KBM-7 (cell line): ENCODE measurements around the gene ADARB1.

Experiments
- DNase-seq: peaks from one replicate; pipeline ENCODE4 v3.0.0-alpha.2; 2015
- in situ Hi-C: fragments of 300-500 bp; cut with MboI; formaldehyde crosslinking; loops from 2 replicates; pipeline ENCODE4 v1.14.3; 2020; ENCODE audit warnings: low sequenced_read_pairs, low pct_unique_long_range_greater_than_20kb, mixed read lengths

ADARB1 gene

GRCh38 chr21:45071874-45072737 lies 2.3 kb upstream of the ADARB1 start:
- in situ Hi-C loops: no loop called here
- DNase-seq: no peak

DNA sequence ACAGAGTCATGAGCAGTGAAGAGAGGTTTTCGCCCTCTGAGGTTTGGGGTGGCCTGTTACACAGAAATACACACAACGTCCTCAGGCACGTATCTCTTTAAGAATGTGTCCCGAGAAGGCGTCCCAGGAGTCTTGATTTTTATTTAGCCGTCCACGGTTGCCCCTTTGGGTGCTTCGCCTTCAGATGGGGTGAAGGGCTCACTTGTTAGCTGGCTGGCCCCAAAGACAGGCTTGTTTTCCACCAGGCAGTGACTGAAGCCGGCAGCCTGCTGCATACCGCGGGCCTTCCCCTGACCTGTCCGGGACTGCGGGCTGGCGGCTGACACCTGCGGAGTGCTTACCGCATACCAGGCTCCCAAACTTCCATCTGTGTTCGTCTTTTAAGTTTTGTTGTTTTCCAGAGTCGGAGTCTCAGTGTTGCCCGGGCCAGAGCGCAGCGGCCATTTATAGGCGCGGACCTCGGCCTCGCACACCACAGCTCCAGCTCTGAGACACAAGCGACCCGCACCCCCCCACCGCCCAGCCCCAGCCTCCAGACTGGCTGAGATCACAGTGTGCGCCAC lies 1.6 kb upstream of the ADARB1 start:
- DNase-seq: no peak
- in situ Hi-C loops: no loop called here

DNA sequence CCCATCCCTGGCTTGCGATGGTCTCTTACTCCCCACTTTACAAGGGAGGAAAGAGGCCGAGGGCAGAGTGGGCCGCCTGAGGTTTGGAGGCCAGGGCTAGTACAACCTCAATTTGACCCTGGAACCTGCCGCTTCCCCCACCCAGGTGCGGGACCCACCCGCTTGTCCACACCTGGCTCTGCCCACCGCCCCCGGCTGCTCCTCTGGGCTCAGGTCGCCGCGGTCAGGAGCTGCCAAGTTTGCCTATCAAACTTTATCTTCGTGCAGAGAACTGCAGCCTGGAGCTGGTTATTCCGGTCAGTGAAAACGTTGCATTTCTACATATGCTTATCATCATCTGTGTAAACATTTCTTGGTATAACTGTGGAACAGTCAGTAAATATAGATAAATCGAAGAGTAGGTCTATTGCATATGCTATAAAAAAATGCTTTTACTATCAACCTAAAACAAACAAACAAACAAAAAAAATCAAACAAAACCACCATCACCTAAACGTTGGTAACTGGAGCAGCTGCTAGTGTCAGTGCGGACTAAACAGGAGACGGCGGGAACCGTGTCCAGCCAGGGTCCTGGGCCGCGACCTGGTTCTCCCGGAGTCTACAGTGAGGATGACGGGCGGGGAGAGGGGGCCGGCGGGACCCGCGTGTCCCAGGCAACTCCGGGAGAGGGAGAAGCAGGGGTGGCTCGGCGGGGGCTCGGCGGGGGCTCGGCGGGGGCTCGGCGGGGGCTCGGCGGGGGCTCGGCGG lies 906 bp upstream of the ADARB1 start:
- no peak for DNase-seq
- in situ Hi-C loops: no loop called here

- DNase-seq: no peak
- in situ Hi-C loops: no loop called here
Observed at GRCh38 chr21:45074818-45075595, 627 bp downstream of the ADARB1 start.

GRCh38 chr21:45075596-45076244 lies 1.3 kb downstream of the ADARB1 start:
- in situ Hi-C loops: no loop called here
- DNase-seq: no peak

- no peak for DNase-seq
- in situ Hi-C loops: no loop called here
Observed at GRCh38 chr21:45076245-45076711, 1.9 kb downstream of the ADARB1 start.

- in situ Hi-C loops: no loop called here
- DNase-seq: no peak
Observed at GRCh38 chr21:45078371-45078770, 4.0 kb downstream of the ADARB1 start.

DNA sequence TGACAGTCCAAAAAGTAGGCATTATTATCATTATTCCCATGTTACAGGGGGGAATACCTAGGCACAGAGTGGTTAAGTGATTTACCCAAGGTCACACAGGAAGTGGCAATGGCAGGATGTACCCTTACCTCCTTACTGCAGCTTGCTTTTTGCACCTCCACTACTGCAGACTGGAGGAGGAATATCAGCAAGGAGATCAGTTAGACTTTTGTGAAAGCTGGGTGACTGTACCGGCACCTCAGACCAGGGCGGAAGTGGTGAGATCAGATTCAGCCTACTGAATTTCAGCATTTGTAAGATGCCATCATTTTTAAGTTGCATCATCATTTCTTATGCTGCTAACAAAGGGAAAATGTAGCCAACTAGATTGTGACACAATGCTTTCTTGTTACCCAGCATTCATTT lies 4.5 kb downstream of the ADARB1 start:
- in situ Hi-C loops: no loop called here
- no peak for DNase-seq

DNA sequence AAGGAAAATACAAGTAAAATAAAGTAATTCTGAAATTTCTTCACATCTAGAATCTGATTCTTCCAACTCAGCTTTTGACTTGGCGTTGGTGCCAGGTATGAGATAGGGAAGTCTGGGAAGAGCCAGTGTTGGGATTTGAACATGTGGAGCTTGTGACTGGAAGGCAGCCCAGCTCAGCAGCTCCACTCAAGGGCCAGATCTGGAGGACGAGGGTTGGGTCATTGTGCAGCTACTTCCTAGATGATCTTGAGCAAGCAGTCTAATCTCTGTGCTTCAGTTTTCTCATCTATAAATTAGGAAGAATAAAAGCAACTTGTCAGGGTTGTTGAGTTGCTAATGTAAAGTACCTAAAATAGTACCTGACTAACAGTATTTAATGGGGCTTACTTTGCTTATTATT lies 5.0 kb downstream of the ADARB1 start:
- in situ Hi-C loops: no loop called here

DNA sequence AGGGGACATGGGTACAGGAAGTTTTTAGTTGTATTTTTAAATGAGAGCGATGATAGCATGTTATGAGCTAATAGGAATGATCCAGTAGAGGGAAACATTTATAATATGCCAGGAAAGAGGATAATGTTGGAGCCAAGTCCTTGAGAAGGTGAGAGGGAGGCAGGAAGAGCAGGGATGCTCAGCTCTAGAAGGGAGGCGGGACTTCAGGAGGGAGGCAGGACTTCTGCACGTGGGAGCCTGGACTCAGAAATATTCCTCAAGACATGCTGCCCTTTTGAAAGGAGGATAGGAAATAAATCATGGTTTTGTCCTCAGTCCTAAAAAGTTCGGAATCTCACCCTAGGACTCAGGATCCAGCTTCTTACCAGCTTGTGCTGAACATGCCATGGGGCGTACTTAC lies 5.9 kb downstream of the ADARB1 start:
- in situ Hi-C loops: no loop called here
- DNase-seq: no peak

More for the DNA sequence above, 5.0 kb downstream of the ADARB1 start:
- DNase-seq: no peak

- in situ Hi-C loops: no loop called here
- DNase-seq: no peak
Observed at GRCh38 chr21:45080639-45081414, 6.4 kb downstream of the ADARB1 start.

- in situ Hi-C loops: no loop called here
- DNase-seq: no peak
Observed at GRCh38 chr21:45081636-45082035, 7.3 kb downstream of the ADARB1 start.

DNA sequence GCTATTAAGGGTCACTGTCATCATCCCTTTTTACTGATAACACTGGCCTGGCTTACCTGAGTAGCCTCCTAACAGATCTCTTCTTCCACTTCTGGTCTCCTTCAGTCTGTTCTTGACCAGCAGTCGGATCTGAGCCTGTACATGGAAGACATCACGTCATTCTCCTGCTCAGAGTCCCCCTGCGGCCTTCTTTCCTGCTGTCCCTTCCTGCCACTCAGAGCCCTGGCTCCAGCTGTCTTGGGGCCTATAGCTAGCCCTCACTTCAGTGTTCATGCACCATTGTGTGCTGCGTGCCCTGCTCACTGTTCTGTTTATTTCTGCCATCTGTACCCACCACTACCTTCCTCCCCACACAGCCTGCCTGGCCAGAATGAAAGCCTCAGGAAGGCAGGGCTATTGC lies 8.4 kb downstream of the ADARB1 start:
- in situ Hi-C loops: no loop called here

GRCh38 chr21:45084121-45084520 lies 9.7 kb downstream of the ADARB1 start:
- no peak for DNase-seq
- in situ Hi-C loops: no loop called here

More for the DNA sequence above, 8.4 kb downstream of the ADARB1 start:
- no peak for DNase-seq

GRCh38 chr21:45084881-45085536 lies 10.6 kb downstream of the ADARB1 start:
- in situ Hi-C loops: no loop called here
- no peak for DNase-seq

DNA sequence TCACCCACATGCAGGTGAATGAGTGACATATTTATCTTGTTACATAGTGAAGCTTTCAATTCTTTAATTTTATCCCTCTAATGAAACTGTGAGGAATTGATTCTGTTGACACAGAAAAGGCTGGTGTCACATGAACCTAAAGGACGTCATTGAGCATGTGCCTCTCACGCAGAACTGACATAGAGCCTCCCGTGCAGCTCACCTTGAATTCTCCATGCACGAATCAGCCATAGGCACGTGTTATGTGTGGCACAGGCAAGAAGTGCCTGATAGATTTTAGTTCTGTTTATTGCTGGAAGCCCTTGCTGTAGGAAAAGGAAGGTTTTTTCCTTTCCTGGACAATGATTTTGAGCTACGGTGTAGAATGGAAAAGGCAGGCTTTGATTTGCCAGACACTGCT lies 11.3 kb downstream of the ADARB1 start:
- no peak for DNase-seq
- in situ Hi-C loops: no loop called here

DNA sequence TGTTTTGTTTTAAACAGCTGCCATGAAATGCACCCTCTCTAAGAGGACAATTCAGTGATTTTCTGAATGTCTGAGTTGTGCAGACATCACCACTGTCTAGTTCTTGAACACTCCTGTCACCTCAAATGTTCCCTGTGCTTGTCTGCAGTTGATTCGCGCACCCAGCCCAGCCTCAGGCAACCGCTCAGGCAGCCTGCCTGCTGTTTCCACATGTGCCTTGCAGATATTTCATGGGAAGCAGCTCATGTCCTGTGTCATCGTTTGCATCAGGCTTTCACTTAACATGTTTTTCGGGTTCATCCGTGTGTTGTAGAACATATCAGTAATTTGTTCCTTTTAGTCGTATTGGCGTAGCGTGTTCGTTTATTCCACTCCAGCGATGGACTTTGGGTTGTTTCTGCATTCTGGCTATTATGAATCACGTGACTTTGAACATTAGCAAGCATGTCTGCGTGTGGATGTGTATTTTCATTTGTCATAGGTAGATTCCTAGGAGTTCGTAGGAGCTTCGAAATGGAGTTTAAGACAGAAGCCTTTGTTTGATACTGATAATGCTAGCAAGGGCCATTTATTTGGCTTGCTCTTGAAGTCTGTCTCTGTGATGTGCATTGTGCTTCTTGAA lies 12.1 kb downstream of the ADARB1 start:
- DNase-seq: no peak
- in situ Hi-C loops: no loop called here
